Hepatocyte (in vitro differentiated cells): Measurements from ENCODE around the gene URI1.

Experiments used
- CTCF ChIP-seq: fragments of 200-600 bp; sonication (generic); IDR thresholded peaks from 2 replicates; pipeline ENCODE4 v1.5.1; 2016; ENCODE audit warnings: antibody characterized with exemption, mild to moderate bottlenecking; ENCODE audit not compliant: poor library complexity
- EZH2phosphoT487 ChIP-seq: fragments of 200-600 bp; sonication (generic); IDR thresholded peaks from one replicate; pipeline ENCODE4 v1.6.1; 2018; ENCODE audit warnings: antibody characterized with exemption, mild to moderate bottlenecking, low read depth, moderate library complexity; ENCODE audit not compliant: unreplicated experiment, severe bottlenecking

DNA sequence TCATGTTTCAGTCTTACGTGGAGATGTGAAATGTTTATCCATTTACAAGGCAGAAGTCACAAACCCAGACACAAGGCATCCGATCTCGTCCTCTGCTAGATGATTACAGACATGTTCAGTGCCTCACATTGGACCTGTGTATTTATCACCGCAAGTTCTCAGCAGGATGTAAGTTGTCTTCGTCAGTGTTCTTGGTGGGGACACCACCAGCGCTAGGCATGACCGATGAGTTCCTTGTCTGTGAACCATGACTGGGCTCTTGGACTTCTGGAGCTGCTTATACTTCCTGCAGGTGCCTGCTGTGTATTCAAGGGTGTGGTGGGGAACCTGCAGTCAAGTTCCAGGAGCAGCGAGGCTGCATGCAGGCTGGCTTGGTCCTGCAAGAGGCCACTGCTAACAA lies 105.4 kb downstream of the URI1 start:
- no peak for TF ChIP-seq CTCF
- no peak for TF ChIP-seq EZH2phosphoT487
